GM12878 (cell line): Measurements from ENCODE around the gene ANKDD1B.

Experiments used
- JUNB ChIP-seq: IDR thresholded peaks from 2 replicates; pipeline ENCODE4 v1.6.1; 2016; ENCODE audit warnings: antibody characterized with exemption, mild to moderate bottlenecking
- POLR2A ChIP-seq: IDR thresholded peaks from 2 replicates; pipeline ENCODE4 v1.6.1; 2011; ENCODE audit warnings: low read depth, mild to moderate bottlenecking, low read length
- RELA ChIP-seq: fragments of 450-650 bp; IDR thresholded peaks from 2 replicates; pipeline ENCODE4 v1.8.0; 2014; ENCODE audit warnings: borderline replicate concordance; ENCODE audit not compliant: partially characterized antibody
- SIX5 ChIP-seq: IDR thresholded peaks from 2 replicates; pipeline ENCODE4 v1.6.1; 2011; ENCODE audit warnings: mild to moderate bottlenecking, low read depth, low read length, moderate library complexity; ENCODE audit not compliant: severe bottlenecking
- SP1 ChIP-seq: IDR thresholded peaks from one replicate; pipeline ENCODE4 v1.6.1; 2011; ENCODE audit warnings: low read depth, low read length
- TF ChIP-seq, protein P1 (sequence below), 3 experiments: IDR thresholded peaks in 2 of 3; conservative IDR thresholded peaks in 1 of 3; 2 replicates each; pipeline ENCODE4 v1.5.1; 2011; ENCODE audit warnings: low read depth in 3 of 3, low read length in 3 of 3, mild to moderate bottlenecking in 3 of 3, control low read depth in 2 of 3, moderate library complexity in 2 of 3, inconsistent platforms in 1 of 3, mixed read lengths in 1 of 3; ENCODE audit not compliant: control insufficient read depth in 2 of 3, insufficient read depth in 1 of 3; ENCODE audit errors: extremely low read depth in 1 of 3

DNA sequence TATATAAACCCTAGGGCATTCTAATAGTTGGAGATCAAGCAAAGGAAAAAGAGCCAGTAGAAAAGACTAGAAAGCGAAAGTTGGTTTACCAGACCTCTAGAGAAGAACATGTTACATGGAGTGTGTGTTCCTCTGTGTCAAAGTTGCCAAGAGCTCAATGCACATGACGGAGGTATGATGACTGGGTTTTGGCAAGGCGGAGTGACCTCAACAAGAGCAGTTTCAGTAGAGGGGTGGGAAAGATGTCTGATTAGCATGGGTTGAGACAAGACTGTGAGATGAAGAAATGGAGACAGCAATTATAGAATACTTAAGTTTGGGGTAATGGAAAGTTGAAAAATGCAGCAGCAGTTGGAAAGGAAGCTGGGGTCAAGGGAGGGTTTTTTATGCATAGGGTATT is 1.6 kb downstream of the ANKDD1B start:
- TF ChIP-seq JUNB (no peak), SIX5 (no peak), SP1 (no peak), POLR2A (no peak), RELA (no peak)
- TF ChIP-seq, protein P1, sequence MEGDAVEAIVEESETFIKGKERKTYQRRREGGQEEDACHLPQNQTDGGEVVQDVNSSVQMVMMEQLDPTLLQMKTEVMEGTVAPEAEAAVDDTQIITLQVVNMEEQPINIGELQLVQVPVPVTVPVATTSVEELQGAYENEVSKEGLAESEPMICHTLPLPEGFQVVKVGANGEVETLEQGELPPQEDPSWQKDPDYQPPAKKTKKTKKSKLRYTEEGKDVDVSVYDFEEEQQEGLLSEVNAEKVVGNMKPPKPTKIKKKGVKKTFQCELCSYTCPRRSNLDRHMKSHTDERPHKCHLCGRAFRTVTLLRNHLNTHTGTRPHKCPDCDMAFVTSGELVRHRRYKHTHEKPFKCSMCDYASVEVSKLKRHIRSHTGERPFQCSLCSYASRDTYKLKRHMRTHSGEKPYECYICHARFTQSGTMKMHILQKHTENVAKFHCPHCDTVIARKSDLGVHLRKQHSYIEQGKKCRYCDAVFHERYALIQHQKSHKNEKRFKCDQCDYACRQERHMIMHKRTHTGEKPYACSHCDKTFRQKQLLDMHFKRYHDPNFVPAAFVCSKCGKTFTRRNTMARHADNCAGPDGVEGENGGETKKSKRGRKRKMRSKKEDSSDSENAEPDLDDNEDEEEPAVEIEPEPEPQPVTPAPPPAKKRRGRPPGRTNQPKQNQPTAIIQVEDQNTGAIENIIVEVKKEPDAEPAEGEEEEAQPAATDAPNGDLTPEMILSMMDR (IDR thresholded peaks at IDR 0.05 in 2 of 3, conservative IDR thresholded peaks at IDR 0.05 in 1 of 3; ENCODE audit: control insufficient read depth in 2 of 3, extremely low read depth in 1 of 3, insufficient read depth in 1 of 3, low read depth in 3 of 3, low read length in 3 of 3), result no peak
